Adipocyte (in vitro differentiated cells): ENCODE data around the gene IL18.
"Not testable (repeated sequence)": the region's sequence is repeated elsewhere in the genome, so short reads cannot be mapped to it uniquely, and the experiment has no call there.

Experiments
- DNase-seq: peaks from one replicate; pipeline ENCODE4 v3.0.0-alpha.2; 2015; ENCODE audit warnings: low read depth
- H3K27me3 ChIP-seq: replicated peaks from 2 replicates; pipeline ENCODE4 v1.7.0; 2013; ENCODE audit warnings: mild to moderate bottlenecking, low read length, moderate library complexity; ENCODE audit not compliant: control insufficient read depth, insufficient read depth
- H3K36me3 ChIP-seq: 2 replicates; pipeline ENCODE4 v1.7.0; 2013; ENCODE audit warnings: low read length, mild to moderate bottlenecking, moderate library complexity; ENCODE audit not compliant: control insufficient read depth, insufficient read depth, severe bottlenecking
- H3K4me1 ChIP-seq: 2 replicates; pipeline ENCODE4 v1.7.0; 2013; ENCODE audit warnings: mild to moderate bottlenecking, low read length, moderate library complexity; ENCODE audit not compliant: control insufficient read depth, insufficient read depth
- H3K4me3 ChIP-seq: 2 replicates; pipeline ENCODE4 v1.7.0; 2013; ENCODE audit warnings: mild to moderate bottlenecking, low read length, moderate library complexity
- H3K9ac ChIP-seq: 2 replicates; pipeline ENCODE4 v1.7.0; 2013; ENCODE audit warnings: mild to moderate bottlenecking, low read length, moderate library complexity
- H3K9me3 ChIP-seq: 2 replicates; pipeline ENCODE4 v1.7.0; 2013; ENCODE audit warnings: mild to moderate bottlenecking, low read length, moderate library complexity; ENCODE audit not compliant: control insufficient read depth

IL18 gene

GRCh38 chr11:112115386-112115785 is 48.5 kb downstream of the IL18 start:
- Histone ChIP-seq H3K27me3 (no peaks in the 10 kb centered on the region), H3K4me3 (no peak overlapping the region), H3K9ac (no peak overlapping the region), H3K4me1 (peaks cover 4% of the 10 kb centered on the region), H3K36me3 (no peaks in the 10 kb centered on the region), H3K9me3 (no peaks in the 10 kb centered on the region)
- DNase-seq: no peak

GRCh38 chr11:112114460-112114859 is 49.4 kb downstream of the IL18 start:
- Histone ChIP-seq H3K36me3 (no peaks in the 10 kb centered on the region), H3K27me3 (no peaks in the 10 kb centered on the region), H3K4me3 (no peak overlapping the region), H3K9ac (no peak overlapping the region), H3K9me3 (no peaks in the 10 kb centered on the region), H3K4me1 (no peaks in the 10 kb centered on the region)
- DNase-seq: no peak

DNA sequence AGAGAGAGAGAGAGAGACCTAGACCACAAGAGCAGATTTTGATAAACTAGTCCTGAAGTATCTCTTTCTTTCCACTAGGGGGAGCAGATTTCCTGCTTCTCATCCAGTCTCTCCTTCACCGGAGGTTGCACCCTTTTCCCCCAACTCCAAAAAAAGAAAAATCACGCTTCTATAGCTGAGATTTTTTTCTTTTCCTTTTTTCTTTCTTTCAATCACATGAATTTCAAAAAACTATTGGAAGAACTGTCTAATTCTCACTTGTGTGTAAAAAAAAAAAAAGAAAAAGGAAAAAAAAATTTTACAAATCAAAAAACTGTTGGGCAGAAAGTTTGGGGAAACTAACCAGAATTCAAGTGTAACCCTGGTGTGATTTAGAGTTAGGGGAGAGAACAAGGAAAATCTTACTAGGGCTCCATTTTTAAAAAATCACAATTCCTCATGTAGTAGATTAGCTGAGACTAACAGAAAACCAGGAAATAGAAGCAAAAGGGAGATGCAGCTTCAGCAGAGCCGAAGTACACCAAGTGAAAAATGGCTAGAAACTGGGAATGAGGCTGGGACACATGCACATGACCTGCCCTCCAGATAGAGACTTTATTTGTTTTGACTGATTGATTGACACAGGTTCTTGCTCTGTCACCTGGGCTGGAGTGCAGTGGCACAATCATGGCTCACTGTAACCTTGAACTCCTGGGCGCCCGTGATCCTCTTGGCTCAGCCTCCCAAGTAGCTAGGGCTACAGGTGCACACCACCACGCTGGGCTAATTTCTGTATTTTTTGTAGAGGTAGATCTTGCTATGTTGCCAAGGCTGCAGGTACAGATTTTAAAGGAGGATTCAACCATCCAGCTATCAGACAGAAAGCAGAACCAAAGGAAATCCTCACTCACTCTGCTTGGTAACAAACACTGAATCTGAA is 50.1 kb downstream of the IL18 start:
- DNase-seq: peak; percentile 91
- Histone ChIP-seq H3K9ac (no peak overlapping the region), H3K36me3 (no peaks in the 10 kb centered on the region), H3K4me1 (no peaks in the 10 kb centered on the region), H3K9me3 (no peaks in the 10 kb centered on the region), H3K4me3 (no peak overlapping the region), H3K27me3 (no peaks in the 10 kb centered on the region)

DNA sequence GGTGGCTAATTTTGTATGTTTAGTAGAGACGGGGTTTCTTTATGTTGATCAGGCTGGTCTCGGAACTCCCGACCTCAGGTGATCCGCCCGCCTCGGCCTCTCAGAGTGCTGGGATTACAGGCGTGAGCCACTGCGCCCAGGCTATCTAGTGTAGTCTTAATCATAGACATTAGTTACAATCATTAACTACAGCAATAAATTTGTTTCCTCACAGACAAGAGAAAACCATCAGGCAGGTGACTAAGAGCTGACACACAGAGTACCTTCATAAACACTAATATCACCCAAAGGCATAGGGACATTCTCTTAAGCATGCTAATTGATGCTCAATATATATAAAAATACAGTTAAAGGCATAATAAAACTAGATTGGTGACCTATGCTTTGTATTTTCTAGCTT is 57.8 kb downstream of the IL18 start:
- H3K9ac ChIP-seq: no peak overlapping the region
- H3K9me3 ChIP-seq: no peaks in the 10 kb centered on the region
- DNase-seq: no peak

DNA sequence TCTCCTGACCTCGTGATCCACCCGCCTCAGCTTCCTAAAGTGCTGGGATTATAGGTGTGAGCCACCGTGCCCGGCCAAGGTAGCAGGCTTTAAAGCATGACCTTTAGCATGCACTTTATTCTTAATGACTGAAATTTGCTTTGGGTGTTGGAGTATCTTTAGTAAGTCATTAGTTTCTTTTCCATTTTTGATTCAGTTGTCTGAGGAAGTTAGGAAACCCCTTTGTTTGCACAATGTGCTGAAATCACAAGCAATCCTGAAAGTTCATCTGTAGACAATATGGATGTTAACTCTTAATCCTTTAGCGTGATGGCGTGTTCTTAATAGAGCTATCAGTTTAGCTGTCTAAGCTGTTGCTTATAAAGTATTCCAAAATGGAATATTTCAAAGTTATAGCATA is 60.4 kb downstream of the IL18 start:
- H3K9ac ChIP-seq: no peak overlapping the region
- no peak overlapping the region for H3K4me3 ChIP-seq
- H3K4me1 ChIP-seq: peaks cover 17% of the 10 kb centered on the region
- H3K9me3 ChIP-seq: no peaks in the 10 kb centered on the region
- no peaks in the 10 kb centered on the region for H3K36me3 ChIP-seq
- H3K27me3 ChIP-seq: no peaks in the 10 kb centered on the region
- no peak for DNase-seq

More for the DNA sequence above, 57.8 kb downstream of the IL18 start:
- no peaks in the 10 kb centered on the region for H3K36me3 ChIP-seq
- no peak overlapping the region for H3K4me3 ChIP-seq
- no peaks in the 10 kb centered on the region for H3K27me3 ChIP-seq
- H3K4me1 ChIP-seq: peaks cover 9% of the 10 kb centered on the region

DNA sequence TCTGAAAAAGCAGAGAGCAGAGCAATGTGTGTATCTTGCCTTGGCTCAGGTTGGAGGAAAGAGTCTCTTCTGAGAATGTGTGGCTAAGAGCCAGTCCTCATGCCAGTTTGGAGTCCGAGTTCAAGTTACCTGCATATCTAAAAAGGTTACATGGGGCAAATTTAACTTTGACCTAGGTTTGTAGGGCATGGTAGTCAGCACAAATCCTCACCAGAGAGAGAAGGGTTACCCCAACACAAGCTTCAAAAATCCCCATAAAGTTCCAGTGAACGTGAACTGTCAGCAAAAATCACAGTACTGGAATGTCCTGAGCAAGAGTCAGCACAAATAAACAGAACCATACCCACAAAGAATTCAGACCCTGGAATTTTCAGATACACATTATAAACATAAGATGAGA is 63.4 kb downstream of the IL18 start:
- H3K27me3 ChIP-seq: no peaks in the 10 kb centered on the region
- no peak overlapping the region for H3K4me3 ChIP-seq
- peaks cover 12% of the 10 kb centered on the region for H3K36me3 ChIP-seq
- no peaks in the 10 kb centered on the region for H3K9me3 ChIP-seq
- peak; percentile 67 for DNase-seq
- H3K4me1 ChIP-seq: peaks cover 17% of the 10 kb centered on the region
- H3K9ac ChIP-seq: no peak overlapping the region

DNA sequence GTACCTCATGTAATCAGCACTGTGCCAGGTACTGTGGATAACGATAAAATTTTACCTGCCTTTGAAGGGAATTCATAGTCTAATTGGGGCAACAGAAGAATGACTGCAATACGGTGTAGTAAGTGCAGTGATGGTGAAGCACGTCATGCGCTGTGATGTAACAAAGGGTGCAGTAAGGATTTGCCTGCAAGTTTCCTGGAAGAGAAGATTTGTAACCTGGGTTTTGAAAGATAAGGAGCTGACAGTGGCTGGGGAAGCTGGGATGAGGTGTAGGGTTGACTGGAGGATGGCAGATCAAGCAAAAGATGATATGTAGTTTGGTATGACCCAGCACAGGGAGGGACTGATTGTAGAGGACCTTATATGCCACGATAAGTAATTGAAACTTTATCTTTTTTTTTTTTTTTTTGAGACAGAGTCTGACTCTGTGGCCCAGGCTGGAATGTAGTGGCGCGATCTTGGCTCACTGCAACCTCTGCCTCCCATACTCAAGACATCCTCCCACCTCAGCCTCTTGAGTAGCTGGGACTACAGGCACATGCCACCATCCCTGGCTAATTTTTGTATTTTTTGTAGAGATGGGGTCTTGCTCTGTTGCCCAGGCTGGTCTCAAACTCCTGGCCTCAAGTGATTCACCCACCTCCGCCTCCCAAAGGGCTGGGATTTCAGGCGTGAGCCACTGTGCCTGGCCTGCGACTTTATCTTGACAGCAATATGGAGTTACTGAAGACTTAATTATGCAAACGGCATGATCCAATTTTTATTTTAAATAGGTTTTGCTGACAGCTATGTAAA is 66.0 kb downstream of the IL18 start:
- peaks cover 30% of the 10 kb centered on the region for H3K36me3 ChIP-seq
- no peaks in the 10 kb centered on the region for H3K27me3 ChIP-seq
- DNase-seq: no peak
- H3K4me3 ChIP-seq: no peak overlapping the region
- peaks cover 10% of the 10 kb centered on the region for H3K4me1 ChIP-seq
- no peak overlapping the region for H3K9ac ChIP-seq
- no peaks in the 10 kb centered on the region for H3K9me3 ChIP-seq

DNA sequence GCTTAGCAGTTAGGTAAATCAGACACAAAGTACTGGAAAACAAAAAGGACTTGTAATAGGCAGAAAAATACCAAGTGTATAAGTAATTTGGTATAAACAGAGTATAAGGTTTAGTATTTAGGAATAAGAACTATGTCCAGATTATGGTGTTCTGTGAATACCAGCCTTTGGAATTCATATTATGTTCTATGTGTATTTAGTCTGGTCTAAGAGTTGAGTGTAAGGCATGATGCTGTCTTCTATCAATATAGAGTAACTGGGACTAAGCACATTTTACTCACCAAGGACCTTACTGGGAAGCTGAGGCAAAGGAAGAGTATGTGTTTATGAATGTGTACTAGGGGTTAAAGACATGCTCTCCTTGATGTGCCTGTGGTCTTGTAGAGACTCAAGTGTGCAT is 67.7 kb downstream of the IL18 start:
- Histone ChIP-seq H3K36me3 (peaks cover 47% of the 10 kb centered on the region), H3K4me3 (no peak overlapping the region), H3K9ac (no peak overlapping the region), H3K4me1 (peaks cover 12% of the 10 kb centered on the region), H3K9me3 (no peaks in the 10 kb centered on the region), H3K27me3 (no peaks in the 10 kb centered on the region)
- peak; percentile 38 for DNase-seq

- peaks cover 56% of the 10 kb centered on the region for H3K36me3 ChIP-seq
- H3K27me3 ChIP-seq, H3K4me1 ChIP-seq, H3K9ac ChIP-seq, H3K9me3 ChIP-seq, DNase-seq, H3K4me3 ChIP-seq: not testable (repeated sequence)
These were observed 68.6 kb downstream of the IL18 start for GRCh38 chr11:112095302-112095701.
